T1000 (cell line): ENCODE data around the gene ARMH1.
"Not testable (repeated sequence)": the region's sequence is repeated elsewhere in the genome, so short reads cannot be mapped to it uniquely, and the experiment has no call there.

ENCODE experiments used
- DNase-seq: peaks from one replicate; lab custom pipeline; 2025; ENCODE audit warnings: mixed read lengths; lab: John Stamatoyannopoulos, UW

The ARMH1 gene

DNA sequence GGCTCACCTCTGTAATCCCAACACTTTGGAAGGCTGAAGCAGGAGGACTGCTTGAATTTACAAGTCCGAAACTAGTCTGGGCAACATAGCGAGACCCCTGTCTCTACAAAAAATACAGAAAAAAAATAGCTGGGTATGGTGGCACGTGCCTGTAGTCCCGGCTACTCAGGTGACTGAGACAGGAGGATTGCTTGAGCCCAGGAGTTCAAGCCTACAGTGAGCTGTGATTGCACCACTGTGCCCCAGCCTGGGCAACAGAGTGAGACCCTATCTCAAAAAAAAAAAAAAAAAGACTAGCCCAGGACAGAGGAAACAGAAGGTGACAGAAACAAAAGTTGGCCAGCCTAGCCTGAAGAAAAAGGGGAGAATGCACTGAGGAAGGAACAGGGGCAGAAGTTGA is 21.2 kb downstream of the ARMH1 start:
- no peak for DNase-seq

DNA sequence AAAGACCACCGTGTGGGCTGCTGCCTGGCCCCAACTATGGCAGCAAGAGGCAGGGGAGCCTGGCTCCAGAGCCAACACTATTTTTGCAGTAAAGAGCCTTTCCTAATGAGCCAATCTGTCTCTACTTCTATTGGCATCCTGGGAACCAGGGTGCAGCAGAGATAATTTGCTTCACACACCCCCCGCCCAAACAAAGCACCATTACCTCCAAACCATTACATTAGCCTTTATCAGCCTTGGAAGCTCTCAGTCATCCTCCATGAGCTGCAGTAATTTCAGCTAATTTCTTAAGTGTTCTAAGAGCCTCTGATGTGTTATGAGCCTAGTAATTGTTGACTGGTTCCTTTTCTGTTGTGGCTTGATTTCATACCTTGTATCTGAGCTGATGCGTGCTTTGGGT is 21.6 kb downstream of the ARMH1 start:
- DNase-seq = no peak

DNA sequence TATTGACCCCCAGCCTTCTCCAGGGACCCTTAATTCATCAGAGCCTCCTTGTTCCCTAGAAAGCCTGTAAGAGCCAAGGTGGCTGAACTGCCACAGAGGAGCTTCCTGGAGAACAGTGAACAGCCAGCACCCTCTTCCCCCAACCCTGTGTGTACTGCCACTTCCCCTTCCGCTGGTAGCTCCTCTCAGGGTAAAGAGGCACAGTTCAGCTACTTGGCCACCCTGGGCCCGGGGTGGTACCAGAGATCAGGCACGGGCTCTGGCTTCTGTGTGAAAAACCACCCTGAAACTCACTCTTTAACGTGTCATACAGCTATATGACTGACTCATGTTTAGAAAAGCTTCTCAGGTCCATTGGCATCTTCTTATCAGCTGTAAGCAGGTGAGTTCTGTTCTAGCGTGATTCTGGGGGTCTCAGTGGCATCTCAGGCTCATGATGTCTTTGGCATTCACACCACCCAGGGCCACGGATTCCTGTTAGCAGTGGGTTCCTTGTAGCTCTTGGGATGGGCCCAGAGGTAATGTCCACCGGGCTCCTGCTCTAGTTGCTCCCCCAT is 22.4 kb downstream of the ARMH1 start:
- no peak for DNase-seq

DNA sequence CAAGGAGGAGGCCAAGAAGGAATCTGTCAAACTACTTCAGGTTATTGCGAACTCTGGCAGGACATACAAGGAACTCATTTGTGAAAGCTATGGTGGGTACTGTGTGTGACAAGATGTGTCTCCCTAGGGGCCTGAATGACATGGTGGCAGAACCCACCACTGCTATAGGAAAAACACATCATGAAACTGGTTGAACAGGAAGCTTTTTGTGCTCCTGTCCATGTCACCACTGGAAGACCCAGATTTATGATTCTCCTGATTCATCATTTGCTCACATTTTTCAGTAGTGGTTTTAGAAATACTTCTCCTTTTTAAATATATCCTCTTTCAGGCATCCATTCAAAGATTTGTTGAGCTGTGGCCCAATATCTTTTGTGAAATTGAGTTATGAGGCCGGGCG is 23.6 kb downstream of the ARMH1 start:
- no peak for DNase-seq

DNA sequence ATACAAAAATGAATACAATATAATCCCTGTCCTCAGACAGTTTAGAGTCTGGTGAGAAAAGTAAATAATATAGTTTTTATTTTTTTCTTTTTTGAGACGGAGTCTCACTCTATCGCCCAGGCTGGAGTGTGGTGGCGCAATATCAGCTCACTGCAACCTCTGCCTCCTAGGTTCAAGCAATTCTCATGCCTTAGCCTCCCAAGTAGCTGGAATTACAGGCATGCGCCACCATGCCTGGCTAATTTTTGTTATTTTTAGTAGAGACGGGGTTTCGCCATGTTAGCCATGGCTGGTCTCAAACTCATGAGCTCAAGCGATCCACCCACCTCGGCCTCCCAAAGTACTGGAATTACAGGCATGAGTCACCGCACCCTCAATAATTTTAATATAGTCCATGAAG is 24.9 kb downstream of the ARMH1 start:
- not testable (repeated sequence) for DNase-seq

DNA sequence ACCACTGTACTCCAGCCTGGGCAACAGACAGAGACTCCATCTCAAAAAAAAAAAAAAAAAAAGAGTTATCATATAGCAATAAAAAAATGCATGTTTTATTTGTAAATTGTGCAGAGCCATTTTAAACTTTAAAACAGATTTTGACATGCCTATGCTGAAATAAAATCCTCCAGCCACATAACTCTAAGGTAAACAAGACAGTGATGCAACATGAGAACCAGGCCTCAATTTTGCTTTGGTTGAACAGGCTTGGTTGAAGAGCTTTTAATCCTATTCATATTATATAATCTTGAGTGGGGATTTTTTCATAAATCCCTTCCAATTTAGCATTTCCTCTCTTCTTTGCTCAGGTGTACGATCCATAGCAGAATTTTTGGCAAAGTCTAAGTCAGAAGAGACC is 26.1 kb downstream of the ARMH1 start:
- DNase-seq = no peak

DNA sequence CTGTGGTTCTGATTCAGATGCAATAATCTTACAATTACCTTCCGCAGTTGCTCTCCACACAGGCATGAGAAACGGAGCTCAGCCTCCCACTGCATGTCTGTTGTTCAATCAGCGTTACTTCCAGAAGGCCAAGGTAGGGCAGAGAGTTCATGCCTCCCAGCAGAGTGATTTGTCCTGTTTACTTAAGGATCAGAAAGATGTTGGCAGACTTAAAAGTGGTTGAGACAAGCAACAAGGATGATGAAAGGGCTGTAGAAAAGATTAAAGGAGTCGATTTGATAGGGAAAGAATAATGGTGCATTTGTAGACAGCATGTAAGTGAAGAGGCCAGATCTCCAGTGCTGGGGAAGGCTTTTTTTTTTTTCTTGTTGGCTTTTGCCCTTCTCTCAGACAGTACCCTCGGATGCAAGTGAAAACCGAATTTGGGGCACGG is 26.6 kb downstream of the ARMH1 start:
- no peak for DNase-seq

DNA sequence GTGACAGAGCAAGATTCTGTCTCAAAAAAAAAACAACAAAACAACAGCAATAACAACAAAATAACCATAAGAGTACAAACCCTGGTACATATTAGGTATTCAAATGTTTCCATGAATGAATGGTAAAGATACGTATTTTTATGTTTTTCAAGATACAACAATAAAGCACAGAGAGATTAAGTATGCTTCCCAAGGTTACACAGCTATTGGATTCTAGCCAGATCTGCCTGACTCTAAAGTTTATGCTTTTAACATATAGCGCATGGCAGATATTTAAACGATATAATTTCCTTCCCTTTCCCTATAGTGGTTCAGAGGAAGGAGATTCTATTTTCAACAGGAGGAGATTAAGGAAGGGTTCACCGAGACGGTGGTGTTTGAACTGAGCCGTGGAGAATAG is 31.0 kb downstream of the ARMH1 start:
- no peak for DNase-seq

DNA sequence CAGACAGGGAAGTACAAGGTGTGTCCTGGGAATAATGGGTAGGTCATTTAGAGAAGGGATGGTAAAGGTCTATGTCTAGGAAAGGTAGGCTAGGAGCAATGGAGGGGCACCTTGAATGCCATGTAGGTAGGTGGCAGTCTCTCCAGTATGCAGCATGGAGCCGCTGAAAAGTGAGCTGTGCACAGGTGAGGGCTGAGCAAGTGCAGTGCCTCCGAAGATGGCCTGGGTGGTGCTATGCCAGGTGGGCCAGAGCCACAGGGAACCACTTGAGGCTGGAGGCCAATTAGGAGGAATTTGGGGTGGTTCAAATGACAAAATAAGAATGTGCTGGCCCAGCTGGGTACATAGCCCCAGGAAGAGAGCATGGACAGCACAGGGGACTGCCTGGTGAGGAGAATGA is 31.4 kb downstream of the ARMH1 start:
- DNase-seq = no peak

DNA sequence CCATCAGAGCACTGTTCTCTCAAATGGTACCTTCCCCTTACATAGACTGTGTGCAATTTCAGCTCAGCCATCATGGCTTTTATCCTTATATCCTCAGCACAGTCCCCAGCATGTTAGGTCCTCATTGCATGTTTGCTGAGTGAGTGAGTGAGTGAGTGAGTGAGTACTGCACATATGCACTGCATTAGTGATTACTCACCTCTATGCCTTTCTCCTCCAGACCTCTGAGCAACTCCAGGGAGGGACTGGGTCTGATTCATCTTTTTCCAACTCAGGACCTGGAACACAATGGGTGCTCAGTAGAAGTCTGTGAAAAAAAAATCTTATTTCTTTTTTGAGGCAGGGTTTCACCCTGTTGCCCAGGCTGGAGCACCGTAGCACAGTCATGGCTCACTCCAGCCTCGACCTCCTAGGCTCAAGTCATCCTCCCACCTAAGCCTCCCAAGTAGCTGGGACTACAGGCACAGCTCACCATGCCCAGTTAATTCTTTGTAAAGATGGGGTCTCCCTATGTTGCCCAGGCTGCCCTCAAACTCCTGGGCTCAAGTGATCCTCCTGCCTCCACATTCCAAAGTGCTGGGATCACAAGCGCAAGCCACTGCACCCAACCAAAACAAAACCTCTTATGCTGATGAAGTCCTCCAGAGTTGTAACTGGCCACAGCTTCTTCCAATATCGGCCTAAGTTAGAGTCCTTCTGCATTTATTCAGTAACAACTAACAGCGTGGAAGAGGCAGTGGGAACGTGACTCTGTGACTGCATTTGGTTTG is 32.8 kb downstream of the ARMH1 start:
- peak; percentile 59 for DNase-seq

DNA sequence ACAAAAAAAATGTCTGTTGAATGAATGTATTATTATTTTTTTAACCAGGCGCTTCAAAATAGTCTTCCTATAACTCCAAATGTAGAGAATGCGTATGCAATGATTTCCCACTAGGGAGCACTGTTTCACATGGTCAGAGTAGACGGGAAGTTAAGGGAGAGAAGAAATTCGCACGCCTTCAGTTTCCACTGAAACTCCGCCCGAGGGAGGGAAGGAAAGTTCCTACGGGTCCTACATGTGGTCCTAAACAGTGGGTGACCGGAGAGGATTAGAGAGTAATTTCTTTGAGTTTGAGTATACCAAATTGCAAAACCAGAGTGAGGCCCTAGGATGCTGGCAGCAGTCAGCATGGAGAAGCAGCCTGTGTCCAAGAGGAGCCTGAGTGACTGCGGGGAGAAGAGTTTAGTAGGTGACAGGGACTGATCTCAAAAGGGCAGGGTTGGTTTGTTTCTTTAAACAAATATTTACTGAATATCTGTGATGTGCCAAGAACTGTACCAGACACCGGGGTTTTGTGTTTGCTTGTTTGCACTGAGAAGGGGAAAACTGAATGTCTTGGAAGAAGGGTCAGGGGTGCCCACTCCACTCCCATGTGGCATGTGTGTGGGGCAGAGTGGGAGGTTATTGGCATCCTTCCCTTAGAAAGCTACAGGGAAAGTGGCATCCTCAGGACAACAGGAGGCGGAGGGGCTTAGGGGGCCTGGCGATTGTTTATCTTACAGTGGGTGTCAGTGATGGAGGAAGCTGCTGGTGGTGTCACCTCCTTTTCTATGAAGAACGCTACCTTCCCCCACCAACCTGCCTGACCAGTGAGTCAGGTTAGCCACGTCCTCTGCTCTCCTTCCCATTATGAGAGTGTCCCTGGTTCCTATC is 33.7 kb downstream of the ARMH1 start:
- no peak for DNase-seq

DNA sequence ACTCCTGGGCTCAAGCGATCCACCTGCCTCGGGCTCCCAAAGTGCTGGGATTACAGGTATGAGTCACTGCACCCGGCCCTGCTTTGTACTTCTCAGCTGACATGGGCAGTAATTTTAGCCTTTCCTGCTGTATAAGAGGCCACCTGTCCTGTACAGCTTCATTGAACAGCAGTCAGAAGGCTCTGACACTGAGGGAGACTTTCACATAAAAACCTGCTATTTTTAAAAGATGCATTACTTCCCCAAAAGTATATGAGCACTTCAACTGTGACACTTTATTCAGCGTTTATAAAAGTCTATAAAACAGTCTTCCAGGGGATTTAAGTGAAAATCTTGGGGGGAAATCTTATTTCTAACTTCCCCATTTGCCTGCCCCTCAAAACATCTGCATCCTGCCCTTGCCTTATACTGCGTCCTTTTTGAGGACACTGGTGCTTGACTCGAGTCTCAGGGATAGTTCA is 38.8 kb downstream of the ARMH1 start:
- DNase-seq = no peak

DNA sequence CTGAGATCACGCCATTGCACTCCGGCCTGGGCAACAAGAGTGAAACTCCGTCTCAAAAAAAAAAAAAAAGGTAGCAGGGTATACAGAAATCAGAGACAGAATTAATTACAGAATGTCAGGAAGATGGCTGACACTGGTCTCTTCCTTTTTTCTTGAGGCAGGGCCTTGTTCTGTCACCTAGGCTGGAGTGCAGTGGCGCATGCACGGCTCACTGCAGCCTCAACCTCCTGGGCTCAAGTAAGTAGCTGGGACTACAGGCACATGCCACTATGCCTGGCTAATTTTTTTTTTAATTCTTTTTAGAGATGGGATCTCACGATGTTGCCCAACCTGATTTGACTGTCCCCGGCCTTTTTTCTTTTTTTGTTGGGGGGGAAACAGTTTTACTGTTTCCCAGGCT is 40.0 kb downstream of the ARMH1 start:
- no peak for DNase-seq

DNA sequence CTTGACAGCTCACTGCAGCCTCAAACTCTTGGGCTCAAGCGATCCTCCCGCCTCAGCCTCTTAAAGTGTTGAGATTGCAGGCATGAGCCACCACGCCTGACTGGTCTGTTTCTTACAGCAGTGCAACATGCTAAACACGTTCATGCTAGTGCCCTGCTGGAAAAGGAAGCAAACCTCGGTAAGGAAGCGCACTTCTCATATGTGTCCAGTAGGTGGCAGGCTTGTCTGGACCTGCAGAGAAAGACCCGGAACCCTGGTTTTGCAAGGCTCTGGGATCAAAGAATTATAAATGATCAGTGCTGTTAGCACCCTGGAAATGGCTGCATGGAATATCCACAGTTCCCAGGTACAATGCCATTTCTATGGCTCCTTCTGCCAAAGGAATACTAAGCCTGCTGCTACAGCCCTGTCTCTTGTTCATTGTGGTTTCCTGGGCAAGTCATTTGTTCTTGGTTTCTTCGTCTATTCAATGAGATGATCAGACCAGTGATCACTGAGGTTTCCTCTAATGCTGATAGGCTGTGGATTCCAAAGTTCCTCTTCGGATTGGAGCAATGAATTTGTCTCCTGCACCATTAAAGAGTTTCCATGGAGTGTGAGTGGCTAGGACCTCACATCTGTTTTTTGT is 40.5 kb downstream of the ARMH1 start:
- DNase-seq = peak; percentile 64

DNA sequence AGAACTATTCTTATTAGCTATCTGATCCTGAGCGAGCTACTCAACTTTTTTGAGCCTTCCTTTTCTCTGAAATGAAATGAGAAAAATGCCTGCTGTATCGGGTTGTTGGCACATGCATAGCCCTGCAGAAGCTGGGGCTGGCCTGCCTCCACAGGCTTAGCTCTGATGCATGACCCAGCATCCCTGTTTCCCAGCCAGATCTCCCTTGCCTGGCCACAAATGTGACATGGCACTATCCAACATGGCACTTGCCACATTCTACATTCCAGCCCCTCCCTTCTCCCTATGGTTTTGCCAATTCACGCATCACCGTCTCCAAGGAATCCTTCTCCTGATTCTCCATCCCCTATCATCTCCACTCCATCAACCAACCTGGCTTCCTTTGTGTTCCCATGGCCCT is 42.6 kb downstream of the ARMH1 start:
- no peak for DNase-seq

DNA sequence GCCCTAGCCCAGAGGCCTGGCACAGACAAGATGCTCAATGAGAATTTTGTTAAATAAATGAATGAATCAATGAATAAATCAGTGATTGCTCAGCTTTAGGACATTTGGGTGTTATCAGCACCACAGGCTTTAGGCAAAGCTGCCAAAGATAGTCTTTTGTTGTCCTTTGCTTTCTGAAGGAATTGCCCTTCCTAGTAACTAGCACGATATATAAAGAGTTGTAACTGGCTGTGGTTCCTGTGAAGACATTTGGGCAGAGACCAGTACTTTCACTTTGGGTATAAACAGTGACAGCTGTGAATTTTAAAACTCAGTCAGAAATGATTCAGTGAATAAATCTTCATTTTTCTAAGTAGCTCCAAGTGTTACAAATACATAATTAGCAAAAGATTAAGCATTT is 43.1 kb downstream of the ARMH1 start:
- no peak for DNase-seq

DNA sequence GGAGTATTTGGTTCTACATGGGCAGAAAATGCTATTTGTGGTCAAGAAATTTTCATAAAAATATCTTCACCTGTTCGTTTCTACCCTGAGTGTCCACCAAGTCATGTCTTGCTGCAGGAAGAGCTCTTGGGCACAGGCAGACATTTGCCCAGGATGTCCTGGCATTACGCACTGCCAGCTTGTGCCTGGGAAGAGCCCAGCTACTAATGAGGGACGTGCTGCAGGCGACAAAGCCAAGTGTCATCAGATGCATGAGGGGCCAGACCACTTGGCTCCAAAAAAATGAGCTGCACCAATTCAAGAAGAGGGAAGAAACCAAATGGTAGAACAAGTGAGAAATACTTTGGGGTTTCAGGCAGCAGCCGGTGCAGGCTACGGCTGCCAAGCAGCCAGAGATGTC is 43.6 kb downstream of the ARMH1 start:
- no peak for DNase-seq

DNA sequence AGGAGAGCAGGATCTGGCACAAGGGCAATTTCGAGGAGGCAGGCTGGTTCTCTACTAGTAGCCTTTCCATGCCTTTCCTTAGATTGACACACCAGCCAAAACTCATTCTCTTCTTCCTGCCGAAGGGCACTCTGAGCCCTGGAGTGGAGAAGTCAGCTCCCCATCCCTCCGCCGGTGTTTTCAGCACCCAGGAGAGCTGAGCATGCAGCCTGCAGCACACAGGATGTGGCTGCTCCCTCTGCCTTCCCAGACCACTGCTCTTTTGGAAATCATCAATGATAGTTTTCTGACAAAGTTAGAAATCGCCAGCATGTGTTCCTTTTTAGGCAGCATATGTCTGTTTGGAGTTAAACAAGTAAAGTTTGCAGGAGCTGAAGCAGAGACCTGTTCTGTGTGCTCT is 44.8 kb downstream of the ARMH1 start:
- no peak for DNase-seq

DNA sequence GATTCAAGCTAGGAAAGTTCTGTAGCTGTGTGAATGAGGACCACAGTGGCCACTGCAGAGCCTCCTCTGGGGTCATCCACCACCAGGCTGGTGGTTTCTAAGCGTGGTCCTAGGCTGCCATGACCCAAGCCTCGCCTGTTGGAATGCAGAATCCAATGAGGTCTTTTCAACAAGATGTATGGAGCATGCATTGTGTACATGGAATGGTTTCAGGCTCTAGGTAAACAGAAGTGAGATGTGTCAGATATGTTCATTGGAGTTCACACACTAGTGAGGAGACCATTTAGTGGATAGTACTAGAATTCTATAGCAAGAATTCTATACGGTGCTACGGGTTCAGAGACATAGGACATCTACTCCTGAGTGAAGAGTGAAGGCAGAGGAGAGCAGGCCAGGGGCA is 45.8 kb downstream of the ARMH1 start:
- DNase-seq = no peak

DNA sequence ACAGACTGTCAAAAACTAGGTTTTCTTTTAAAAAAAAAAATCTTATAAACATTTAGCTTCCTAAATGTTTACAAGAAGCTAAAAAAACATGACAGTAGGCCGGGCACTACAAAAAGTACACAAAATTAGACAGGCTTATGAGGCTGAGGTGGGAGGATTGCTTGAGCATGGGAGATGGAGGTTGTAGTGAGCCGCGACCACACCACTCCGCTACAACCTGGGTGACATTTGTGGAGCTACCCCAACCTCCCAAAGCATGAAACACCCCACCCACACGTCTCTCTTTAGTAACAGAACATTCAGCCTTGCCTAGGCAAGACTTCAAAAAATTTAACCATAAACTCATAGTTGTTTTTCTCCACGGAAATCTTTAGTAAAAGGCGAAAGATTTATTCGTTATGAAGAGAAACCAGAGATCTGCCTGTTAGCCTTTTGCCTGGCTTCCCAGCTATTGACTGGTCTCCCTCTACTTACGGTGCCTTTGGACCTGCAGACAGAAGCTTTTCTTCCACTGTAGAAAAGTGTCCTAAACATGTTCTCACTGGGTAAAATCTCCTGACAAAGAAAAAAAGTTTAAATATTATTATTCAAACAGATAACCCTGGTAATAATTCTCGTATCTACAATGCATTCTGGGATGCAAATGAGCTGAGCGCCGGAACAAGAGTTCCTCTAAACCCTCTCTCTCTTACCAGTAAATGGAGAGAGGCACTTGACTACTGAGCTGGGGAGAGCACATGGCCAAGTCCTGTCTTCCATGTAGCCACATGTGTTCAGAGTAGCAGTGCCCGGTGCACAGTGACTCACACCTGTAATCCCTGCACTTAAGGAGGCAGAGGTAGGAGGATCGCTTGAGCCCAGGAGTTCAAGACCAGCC is 47.2 kb downstream of the ARMH1 start:
- no peak for DNase-seq

DNA sequence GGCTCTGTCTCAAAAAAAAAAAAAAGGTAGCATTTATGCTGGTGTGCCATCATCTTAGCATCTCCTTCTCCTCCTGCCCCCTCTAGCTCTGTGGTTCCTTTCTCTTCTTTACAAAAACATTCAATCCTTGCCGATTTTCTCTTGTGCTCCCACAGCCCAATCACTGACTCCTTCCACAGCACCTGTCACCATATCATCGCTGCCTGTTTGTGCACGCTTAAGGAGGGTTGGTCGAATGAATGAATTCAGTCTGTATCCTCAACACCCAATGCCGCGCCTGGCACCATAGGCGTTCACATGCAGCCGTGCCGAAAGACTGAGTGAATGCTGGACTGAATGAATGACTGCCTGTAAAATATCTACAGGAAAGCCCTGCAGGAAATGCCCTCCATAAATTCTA is 48.5 kb downstream of the ARMH1 start:
- no peak for DNase-seq
